OCI-LY3 (cell line): ENCODE measurements around the gene BICC1.

Experiments
- H2AFZ ChIP-seq: fragments of 200-600, 300-600 bp; shearing (Covaris generic); 2 replicates; pipeline ENCODE4 v1.6.0; 2014; ENCODE audit warnings: antibody characterized with exemption, low read depth, low read length
- H3K27ac ChIP-seq: fragments of 200-600, 300-600 bp; sonication (generic); 2 replicates; pipeline ENCODE4 v1.5.1; 2014; ENCODE audit warnings: mild to moderate bottlenecking, low read length, moderate library complexity, mixed read lengths
- H3K27me3 ChIP-seq: fragments of 200-600, 300-600 bp; sonication (generic); 2 replicates; pipeline ENCODE4 v1.6.1; 2014; ENCODE audit warnings: low read depth, low read length, mixed read lengths
- H3K36me3 ChIP-seq: fragments of 200-600, 300-600 bp; sonication (generic); replicated peaks from 2 replicates; pipeline ENCODE3; 2014; ENCODE audit warnings: low read depth, low read length, mixed read lengths
- H3K4me1 ChIP-seq: fragments of 300-600, 200-600 bp; sonication (generic); 2 replicates; pipeline ENCODE4 v1.6.1; 2014; ENCODE audit warnings: low read length, mixed read lengths
- H3K4me2 ChIP-seq: fragments of 200-600, 300-600 bp; sonication (generic); 2 replicates; pipeline ENCODE4 v1.6.1; 2014; ENCODE audit warnings: low read length, mixed read lengths
- H3K4me3 ChIP-seq: fragments of 300-600, 200-600 bp; sonication (generic); 2 replicates; pipeline ENCODE4 v1.5.1; 2014; ENCODE audit warnings: antibody characterized with exemption, mild to moderate bottlenecking, low read length, moderate library complexity
- H3K79me2 ChIP-seq: fragments of 300-600, 200-600 bp; shearing (Covaris generic); 2 replicates; pipeline ENCODE4 v1.6.1; 2014; ENCODE audit warnings: mild to moderate bottlenecking, low read length, mixed read lengths
- H3K9ac ChIP-seq: fragments of 300-600, 200-600 bp; shearing (Covaris generic); 2 replicates; pipeline ENCODE4 v1.6.0; 2014; ENCODE audit warnings: mild to moderate bottlenecking, low read length, moderate library complexity
- H3K9me3 ChIP-seq: fragments of 200-600, 300-600 bp; shearing (Covaris generic); 2 replicates; pipeline ENCODE4 v1.6.1; 2014; ENCODE audit warnings: low read length, mixed read lengths; ENCODE audit not compliant: insufficient read depth
- H4K20me1 ChIP-seq: fragments of 200-600, 300-600 bp; sonication (generic); 2 replicates; pipeline ENCODE4 v1.6.1; 2016; ENCODE audit warnings: low read length, mixed read lengths; ENCODE audit not compliant: insufficient read depth
- EZH2phosphoT487 ChIP-seq: fragments of 200-600 bp; shearing (Covaris generic); IDR thresholded peaks from 2 replicates; pipeline ENCODE4 v1.6.1; 2018; ENCODE audit warnings: antibody characterized with exemption, mixed run types, low read depth
- TF ChIP-seq, protein P1 (sequence below): fragments of 200-600, 300-600 bp; sonication (generic); IDR thresholded peaks from 2 replicates; pipeline ENCODE4 v1.5.1; 2014; ENCODE audit warnings: antibody characterized with exemption, low read length, low read depth

The BICC1 gene

DNA sequence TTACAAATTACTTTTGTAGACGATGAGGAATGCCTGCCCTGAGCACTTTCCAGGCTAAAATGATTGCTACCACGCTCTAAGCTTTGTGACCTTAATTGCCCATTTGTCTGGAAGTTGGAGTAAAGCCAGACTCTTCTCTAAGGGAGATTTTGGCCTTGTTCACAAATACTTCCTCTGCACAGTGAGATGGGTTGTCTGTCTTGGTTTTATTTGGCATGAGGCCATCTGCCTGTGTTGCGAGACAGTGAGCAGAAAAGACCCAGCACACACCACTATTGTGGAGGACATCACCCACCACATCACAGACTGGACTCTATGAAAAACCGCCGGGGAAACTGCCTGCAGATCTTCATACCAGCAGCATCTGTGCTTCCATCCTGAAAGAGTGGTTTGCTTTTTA is 138.4 kb downstream of the BICC1 start:
- H3K4me3 ChIP-seq = no peak overlapping the region
- no peak overlapping the region for H2AFZ ChIP-seq
- no peaks in the 10 kb centered on the region for H3K9me3 ChIP-seq
- H3K79me2 ChIP-seq = no peaks in the 10 kb centered on the region
- no peak for TF ChIP-seq EZH2phosphoT487
- TF ChIP-seq, protein P1, sequence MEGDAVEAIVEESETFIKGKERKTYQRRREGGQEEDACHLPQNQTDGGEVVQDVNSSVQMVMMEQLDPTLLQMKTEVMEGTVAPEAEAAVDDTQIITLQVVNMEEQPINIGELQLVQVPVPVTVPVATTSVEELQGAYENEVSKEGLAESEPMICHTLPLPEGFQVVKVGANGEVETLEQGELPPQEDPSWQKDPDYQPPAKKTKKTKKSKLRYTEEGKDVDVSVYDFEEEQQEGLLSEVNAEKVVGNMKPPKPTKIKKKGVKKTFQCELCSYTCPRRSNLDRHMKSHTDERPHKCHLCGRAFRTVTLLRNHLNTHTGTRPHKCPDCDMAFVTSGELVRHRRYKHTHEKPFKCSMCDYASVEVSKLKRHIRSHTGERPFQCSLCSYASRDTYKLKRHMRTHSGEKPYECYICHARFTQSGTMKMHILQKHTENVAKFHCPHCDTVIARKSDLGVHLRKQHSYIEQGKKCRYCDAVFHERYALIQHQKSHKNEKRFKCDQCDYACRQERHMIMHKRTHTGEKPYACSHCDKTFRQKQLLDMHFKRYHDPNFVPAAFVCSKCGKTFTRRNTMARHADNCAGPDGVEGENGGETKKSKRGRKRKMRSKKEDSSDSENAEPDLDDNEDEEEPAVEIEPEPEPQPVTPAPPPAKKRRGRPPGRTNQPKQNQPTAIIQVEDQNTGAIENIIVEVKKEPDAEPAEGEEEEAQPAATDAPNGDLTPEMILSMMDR = no peak
- no peaks in the 10 kb centered on the region for H3K27me3 ChIP-seq
- no peaks in the 10 kb centered on the region for H3K36me3 ChIP-seq
- H3K4me2 ChIP-seq = no peak overlapping the region
- no peak overlapping the region for H3K27ac ChIP-seq
- H3K9ac ChIP-seq = no peak overlapping the region
- no peaks in the 10 kb centered on the region for H4K20me1 ChIP-seq
- no peaks in the 10 kb centered on the region for H3K4me1 ChIP-seq

DNA sequence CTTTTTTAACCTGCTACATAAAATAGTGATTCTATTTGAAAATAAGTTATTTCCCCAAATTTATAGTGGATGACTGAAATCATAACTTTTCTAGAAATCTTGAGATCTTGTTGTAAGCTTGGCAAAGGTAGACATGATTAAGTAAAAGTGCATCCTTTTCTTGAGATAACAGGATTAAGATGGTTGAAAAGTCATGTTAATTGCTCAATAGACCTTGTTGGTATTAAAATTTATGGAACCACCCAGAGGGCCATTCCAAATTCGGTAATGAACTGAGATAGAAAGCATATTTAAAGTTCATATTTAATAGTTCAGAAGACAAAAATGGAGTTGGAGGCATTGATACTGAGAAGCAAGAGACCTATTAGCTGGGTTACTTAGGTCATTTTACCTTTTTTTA is 139.1 kb downstream of the BICC1 start:
- Histone ChIP-seq H2AFZ (no peak overlapping the region), H3K27ac (no peak overlapping the region), H3K27me3 (no peaks in the 10 kb centered on the region), H3K4me1 (no peaks in the 10 kb centered on the region), H3K4me2 (no peak overlapping the region), H4K20me1 (no peaks in the 10 kb centered on the region), H3K79me2 (no peaks in the 10 kb centered on the region), H3K4me3 (no peak overlapping the region), H3K36me3 (no peaks in the 10 kb centered on the region), H3K9ac (no peak overlapping the region), H3K9me3 (no peaks in the 10 kb centered on the region)
- TF ChIP-seq, protein P1 = no peak
- no peak for TF ChIP-seq EZH2phosphoT487

GRCh38 chr10:58653139-58653538 is 140.5 kb downstream of the BICC1 start:
- TF ChIP-seq EZH2phosphoT487 = no peak
- TF ChIP-seq, protein P1 = no peak
- H3K9me3 ChIP-seq = no peaks in the 10 kb centered on the region
- no peak overlapping the region for H3K27ac ChIP-seq
- no peak overlapping the region for H2AFZ ChIP-seq
- H4K20me1 ChIP-seq = no peaks in the 10 kb centered on the region
- no peaks in the 10 kb centered on the region for H3K4me1 ChIP-seq
- H3K79me2 ChIP-seq = no peaks in the 10 kb centered on the region
- H3K36me3 ChIP-seq = no peaks in the 10 kb centered on the region
- no peak overlapping the region for H3K4me2 ChIP-seq
- H3K9ac ChIP-seq = no peak overlapping the region
- H3K27me3 ChIP-seq = no peaks in the 10 kb centered on the region
- no peak overlapping the region for H3K4me3 ChIP-seq

GRCh38 chr10:58660575-58661255 is 148.0 kb downstream of the BICC1 start:
- Histone ChIP-seq H3K36me3 (no peaks in the 10 kb centered on the region), H3K4me1 (no peaks in the 10 kb centered on the region), H3K4me3 (no peak overlapping the region), H3K27me3 (no peaks in the 10 kb centered on the region), H3K9ac (no peak overlapping the region), H3K27ac (no peak overlapping the region), H3K9me3 (no peaks in the 10 kb centered on the region), H4K20me1 (no peaks in the 10 kb centered on the region), H2AFZ (no peak overlapping the region), H3K4me2 (no peak overlapping the region), H3K79me2 (no peaks in the 10 kb centered on the region)
- TF ChIP-seq, protein P1 = no peak
- TF ChIP-seq EZH2phosphoT487 = no peak
